Measurements from ENCODE around the gene RTL9. TPM values are rescaled to one million over a fixed set of nuclear protein-coding genes. Genes with fewer than 3 reads are reported as not detected.

Gene RTL9
- total and polyA plus RNA-seq, 9 of the 15 experiments (the other 6 are each of a cell fraction or from before 2014, with no cell fraction given) = 0.04 to 0.35 (median 0.13) TPM; not detected in 1

DNA sequence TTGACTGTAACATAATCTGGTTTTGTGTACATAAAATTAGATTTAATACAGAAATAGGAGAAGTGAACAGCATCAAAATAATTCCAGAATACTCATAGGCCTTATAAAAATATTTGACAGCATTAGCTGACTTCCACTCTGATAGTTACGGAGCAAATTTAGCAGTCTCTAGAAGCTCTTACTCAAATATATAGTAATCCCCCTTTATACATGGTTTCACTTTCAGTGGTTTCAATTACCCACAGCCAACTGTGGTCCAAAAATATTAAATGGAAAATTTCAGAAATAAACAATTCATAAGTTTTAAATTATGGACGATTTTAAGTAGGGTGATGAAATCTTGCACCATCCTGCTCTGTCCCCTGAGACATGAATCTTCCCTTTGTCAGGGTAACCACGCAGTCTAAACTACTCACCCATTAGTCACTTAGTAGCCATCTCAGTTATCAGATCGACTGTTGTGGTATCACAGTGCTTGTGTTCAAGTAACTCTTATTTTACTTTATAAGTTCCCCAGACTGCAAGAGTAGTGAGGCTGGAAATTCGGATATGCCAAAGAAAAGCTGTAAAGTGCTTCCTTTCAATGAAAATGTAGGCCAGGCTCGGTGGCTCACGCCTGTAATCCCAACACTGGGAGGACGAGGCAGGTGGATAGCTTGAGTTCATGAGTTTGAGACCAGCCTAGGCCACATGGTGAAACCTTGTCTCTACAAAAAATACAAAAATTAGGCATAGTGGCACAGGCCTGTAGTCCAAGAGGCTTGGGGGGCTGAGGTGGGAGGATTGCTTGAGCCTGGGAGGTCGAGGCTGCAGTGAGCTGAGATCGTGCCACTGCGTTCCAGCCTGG is 17.2 kb upstream of the RTL9 start (continued):
- TF ChIP-seq, protein P1, sequence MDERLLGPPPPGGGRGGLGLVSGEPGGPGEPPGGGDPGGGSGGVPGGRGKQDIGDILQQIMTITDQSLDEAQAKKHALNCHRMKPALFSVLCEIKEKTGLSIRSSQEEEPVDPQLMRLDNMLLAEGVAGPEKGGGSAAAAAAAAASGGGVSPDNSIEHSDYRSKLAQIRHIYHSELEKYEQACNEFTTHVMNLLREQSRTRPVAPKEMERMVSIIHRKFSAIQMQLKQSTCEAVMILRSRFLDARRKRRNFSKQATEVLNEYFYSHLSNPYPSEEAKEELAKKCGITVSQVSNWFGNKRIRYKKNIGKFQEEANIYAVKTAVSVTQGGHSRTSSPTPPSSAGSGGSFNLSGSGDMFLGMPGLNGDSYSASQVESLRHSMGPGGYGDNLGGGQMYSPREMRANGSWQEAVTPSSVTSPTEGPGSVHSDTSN (CRISPR knock-in tag; IDR thresholded peaks at IDR 0.05; ENCODE audit: low read depth) = no peak
- TF ChIP-seq, protein P1 (tag; conservative IDR thresholded peaks at IDR 0.05; ENCODE audit: low read depth) = peak; percentile 57; the same call in 1 of the 2 replicates
- TF ChIP-seq, protein P2, sequence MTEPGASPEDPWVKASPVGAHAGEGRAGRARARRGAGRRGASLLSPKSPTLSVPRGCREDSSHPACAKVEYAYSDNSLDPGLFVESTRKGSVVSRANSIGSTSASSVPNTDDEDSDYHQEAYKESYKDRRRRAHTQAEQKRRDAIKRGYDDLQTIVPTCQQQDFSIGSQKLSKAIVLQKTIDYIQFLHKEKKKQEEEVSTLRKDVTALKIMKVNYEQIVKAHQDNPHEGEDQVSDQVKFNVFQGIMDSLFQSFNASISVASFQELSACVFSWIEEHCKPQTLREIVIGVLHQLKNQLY (CRISPR knock-in tag; conservative IDR thresholded peaks at IDR 0.05) = no peak
- TF ChIP-seq, protein P3, sequence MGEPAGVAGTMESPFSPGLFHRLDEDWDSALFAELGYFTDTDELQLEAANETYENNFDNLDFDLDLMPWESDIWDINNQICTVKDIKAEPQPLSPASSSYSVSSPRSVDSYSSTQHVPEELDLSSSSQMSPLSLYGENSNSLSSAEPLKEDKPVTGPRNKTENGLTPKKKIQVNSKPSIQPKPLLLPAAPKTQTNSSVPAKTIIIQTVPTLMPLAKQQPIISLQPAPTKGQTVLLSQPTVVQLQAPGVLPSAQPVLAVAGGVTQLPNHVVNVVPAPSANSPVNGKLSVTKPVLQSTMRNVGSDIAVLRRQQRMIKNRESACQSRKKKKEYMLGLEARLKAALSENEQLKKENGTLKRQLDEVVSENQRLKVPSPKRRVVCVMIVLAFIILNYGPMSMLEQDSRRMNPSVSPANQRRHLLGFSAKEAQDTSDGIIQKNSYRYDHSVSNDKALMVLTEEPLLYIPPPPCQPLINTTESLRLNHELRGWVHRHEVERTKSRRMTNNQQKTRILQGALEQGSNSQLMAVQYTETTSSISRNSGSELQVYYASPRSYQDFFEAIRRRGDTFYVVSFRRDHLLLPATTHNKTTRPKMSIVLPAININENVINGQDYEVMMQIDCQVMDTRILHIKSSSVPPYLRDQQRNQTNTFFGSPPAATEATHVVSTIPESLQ (CRISPR knock-in tag; IDR thresholded peaks at IDR 0.05) = no peak
- TF ChIP-seq, protein P4, sequence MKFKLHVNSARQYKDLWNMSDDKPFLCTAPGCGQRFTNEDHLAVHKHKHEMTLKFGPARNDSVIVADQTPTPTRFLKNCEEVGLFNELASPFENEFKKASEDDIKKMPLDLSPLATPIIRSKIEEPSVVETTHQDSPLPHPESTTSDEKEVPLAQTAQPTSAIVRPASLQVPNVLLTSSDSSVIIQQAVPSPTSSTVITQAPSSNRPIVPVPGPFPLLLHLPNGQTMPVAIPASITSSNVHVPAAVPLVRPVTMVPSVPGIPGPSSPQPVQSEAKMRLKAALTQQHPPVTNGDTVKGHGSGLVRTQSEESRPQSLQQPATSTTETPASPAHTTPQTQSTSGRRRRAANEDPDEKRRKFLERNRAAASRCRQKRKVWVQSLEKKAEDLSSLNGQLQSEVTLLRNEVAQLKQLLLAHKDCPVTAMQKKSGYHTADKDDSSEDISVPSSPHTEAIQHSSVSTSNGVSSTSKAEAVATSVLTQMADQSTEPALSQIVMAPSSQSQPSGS (CRISPR knock-in tag; IDR thresholded peaks at IDR 0.05) = no peak
- TF ChIP-seq ARID1B (IDR thresholded peaks at IDR 0.05) (peak; percentile 60; the same call in 1 of the 2 replicates), ZEB2 (IDR thresholded peaks at IDR 0.05) (no peak), SNRNP70 (optimal IDR thresholded peaks at IDR 0.05; ENCODE audit: low read depth, low read length) (no peak), CBFA2T3 (IDR thresholded peaks at IDR 0.05) (no peak), CSDE1 (IDR thresholded peaks at IDR 0.05) (no peak), GABPA (tag; conservative IDR thresholded peaks at IDR 0.05; ENCODE audit: low read depth) (no peak)
- TF ChIP-seq, protein P5, sequence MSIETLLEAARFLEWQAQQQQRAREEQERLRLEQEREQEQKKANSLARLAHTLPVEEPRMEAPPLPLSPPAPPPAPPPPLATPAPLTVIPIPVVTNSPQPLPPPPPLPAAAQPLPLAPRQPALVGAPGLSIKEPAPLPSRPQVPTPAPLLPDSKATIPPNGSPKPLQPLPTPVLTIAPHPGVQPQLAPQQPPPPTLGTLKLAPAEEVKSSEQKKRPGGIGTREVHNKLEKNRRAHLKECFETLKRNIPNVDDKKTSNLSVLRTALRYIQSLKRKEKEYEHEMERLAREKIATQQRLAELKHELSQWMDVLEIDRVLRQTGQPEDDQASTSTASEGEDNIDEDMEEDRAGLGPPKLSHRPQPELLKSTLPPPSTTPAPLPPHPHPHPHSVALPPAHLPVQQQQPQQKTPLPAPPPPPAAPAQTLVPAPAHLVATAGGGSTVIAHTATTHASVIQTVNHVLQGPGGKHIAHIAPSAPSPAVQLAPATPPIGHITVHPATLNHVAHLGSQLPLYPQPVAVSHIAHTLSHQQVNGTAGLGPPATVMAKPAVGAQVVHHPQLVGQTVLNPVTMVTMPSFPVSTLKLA (conservative IDR thresholded peaks at IDR 0.05) = no peak
- TF ChIP-seq, protein P6, sequence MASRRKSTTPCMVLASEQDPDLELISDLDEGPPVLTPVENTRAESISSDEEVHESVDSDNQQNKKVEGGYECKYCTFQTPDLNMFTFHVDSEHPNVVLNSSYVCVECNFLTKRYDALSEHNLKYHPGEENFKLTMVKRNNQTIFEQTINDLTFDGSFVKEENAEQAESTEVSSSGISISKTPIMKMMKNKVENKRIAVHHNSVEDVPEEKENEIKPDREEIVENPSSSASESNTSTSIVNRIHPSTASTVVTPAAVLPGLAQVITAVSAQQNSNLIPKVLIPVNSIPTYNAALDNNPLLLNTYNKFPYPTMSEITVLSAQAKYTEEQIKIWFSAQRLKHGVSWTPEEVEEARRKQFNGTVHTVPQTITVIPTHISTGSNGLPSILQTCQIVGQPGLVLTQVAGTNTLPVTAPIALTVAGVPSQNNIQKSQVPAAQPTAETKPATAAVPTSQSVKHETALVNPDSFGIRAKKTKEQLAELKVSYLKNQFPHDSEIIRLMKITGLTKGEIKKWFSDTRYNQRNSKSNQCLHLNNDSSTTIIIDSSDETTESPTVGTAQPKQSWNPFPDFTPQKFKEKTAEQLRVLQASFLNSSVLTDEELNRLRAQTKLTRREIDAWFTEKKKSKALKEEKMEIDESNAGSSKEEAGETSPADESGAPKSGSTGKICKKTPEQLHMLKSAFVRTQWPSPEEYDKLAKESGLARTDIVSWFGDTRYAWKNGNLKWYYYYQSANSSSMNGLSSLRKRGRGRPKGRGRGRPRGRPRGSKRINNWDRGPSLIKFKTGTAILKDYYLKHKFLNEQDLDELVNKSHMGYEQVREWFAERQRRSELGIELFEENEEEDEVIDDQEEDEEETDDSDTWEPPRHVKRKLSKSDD (conservative IDR thresholded peaks at IDR 0.05; ENCODE audit: low read length) = no peak
- TF ChIP-seq, protein P7, sequence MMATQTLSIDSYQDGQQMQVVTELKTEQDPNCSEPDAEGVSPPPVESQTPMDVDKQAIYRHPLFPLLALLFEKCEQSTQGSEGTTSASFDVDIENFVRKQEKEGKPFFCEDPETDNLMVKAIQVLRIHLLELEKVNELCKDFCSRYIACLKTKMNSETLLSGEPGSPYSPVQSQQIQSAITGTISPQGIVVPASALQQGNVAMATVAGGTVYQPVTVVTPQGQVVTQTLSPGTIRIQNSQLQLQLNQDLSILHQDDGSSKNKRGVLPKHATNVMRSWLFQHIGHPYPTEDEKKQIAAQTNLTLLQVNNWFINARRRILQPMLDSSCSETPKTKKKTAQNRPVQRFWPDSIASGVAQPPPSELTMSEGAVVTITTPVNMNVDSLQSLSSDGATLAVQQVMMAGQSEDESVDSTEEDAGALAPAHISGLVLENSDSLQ (IDR thresholded peaks at IDR 0.05) = peak; percentile 80

All from K562 (cell line).